ENCODE results near the gene CASZ1.

DNA sequence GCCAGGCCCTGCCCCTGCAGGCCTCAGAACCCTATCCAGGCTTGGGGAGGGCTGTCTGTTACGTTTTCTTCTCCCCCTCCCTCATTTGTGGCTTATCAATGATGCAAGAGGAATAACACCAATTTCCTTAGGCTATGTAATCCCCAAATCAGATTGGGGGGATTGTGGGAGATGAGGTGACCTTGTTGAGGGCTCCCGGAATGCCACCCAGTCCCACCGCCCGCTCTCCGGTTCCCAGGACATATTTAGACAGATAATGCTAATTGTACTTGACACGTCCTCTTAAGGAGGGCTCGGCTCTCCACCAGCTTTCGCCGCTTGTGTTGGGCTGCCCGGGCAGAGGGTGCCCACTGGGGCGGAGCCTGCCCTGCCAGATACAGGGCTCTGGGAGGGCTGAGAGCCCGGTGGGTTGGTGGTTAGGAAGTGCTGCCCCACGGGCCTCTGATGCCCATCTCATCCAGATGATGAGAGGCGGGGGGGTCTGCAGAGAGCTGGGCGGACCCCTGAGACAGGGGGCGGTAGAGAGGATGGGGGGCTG is 90.0 kb downstream of the CASZ1 start:
- TF ChIP-seq, protein P1, sequence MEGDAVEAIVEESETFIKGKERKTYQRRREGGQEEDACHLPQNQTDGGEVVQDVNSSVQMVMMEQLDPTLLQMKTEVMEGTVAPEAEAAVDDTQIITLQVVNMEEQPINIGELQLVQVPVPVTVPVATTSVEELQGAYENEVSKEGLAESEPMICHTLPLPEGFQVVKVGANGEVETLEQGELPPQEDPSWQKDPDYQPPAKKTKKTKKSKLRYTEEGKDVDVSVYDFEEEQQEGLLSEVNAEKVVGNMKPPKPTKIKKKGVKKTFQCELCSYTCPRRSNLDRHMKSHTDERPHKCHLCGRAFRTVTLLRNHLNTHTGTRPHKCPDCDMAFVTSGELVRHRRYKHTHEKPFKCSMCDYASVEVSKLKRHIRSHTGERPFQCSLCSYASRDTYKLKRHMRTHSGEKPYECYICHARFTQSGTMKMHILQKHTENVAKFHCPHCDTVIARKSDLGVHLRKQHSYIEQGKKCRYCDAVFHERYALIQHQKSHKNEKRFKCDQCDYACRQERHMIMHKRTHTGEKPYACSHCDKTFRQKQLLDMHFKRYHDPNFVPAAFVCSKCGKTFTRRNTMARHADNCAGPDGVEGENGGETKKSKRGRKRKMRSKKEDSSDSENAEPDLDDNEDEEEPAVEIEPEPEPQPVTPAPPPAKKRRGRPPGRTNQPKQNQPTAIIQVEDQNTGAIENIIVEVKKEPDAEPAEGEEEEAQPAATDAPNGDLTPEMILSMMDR (IDR thresholded peaks at IDR 0.05) = no peak
- no peak for TF ChIP-seq EZH2phosphoT487 (IDR thresholded peaks at IDR 0.05)

Measured in neural progenitor cell (in vitro differentiated cells).